ENCODE measurements around the gene PPP1R2C.
A peak's percentile ranks its signal among the peaks of the same experiment; 100 is the strongest.

The PPP1R2C gene

DNA sequence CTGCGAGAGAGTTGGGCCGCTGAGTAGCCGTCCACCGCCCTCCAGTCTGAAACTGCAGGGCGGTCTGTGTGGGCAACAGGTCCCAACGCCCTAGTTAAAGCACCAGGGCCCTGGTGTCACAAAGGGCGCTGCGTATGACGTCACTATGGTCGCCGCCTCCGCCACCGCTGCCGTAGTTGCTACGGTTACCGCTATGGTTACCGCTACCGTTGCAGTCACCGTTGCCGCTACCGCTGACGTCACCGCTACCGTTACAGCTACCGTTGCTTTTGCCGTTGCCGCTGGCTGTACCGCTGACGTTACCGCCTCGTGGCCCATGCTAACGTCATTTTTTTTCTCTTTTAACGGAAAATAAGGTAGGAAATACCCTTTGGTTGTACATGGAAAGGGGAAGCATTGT is at the start of gene PPP1R2C:
TSS of gene PPP1R2C (minus strand) at position 68 of the 400 bp plus-strand sequence. CDS start 84 bp downstream, outside the sequence.
- DNase-seq (ENCODE audit: low read depth, low spot score) = no peak

DNA sequence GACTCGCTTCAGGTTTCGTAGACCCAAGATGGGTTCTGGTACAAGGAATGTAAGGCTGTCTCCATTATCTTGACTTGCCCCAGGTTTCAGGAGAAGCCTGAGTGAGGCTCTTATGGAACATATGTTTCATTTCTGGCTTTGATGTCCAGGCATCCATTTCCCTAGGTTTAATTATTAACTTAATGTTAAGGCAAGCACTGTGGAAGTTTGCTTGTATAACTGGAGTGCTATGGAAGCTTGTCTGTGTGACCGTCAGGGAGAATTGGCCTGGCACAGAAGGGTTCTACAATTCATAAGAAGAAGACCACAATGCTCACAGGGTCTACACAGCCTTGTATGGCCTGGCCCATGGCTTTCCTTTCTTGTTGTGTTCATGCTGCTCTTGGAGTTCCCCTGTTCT is 47.2 kb upstream of the PPP1R2C start:
- no peak for DNase-seq (ENCODE audit: low read depth, low spot score)

DNA sequence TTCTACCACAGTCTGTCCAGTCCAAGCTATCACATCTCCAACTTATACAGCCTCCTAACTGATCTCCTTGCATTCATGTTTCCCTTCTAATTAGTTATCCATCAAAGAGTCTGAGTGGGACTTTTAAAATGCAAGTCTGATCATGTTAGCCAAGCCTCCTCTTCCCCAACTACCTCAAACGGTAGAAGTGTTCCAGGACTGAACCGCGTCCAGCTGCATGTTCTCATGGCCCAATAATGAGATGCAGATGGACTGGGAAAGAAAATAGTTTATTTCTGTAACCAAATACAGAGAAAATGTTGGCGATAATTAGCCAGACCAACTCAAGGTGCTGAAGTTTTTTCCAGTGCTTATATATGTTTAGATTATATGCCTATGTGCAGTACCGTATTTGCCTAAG is 46.6 kb upstream of the PPP1R2C start:
- DNase-seq (ENCODE audit: low read depth, low spot score) = no peak

DNA sequence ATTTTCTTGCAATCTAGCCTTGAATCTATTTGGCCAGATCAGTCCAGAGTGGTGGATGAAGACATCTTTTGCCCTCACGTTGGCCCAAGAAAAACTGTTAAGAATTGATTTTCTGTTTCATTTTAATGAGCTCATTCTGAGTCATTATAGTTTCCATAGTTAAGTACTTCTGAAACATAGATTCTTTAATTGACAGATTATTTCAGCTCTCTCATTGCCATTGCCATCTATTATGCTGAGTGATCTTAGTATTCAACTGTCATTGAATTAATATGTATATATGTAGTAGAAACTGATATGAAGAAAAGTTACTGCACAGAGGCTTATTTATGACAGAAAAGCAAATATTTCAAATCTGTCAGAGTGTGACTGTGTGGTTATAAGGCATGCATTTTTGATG is 45.5 kb upstream of the PPP1R2C start:
- DNase-seq (ENCODE audit: low read depth, low spot score) = no peak

DNA sequence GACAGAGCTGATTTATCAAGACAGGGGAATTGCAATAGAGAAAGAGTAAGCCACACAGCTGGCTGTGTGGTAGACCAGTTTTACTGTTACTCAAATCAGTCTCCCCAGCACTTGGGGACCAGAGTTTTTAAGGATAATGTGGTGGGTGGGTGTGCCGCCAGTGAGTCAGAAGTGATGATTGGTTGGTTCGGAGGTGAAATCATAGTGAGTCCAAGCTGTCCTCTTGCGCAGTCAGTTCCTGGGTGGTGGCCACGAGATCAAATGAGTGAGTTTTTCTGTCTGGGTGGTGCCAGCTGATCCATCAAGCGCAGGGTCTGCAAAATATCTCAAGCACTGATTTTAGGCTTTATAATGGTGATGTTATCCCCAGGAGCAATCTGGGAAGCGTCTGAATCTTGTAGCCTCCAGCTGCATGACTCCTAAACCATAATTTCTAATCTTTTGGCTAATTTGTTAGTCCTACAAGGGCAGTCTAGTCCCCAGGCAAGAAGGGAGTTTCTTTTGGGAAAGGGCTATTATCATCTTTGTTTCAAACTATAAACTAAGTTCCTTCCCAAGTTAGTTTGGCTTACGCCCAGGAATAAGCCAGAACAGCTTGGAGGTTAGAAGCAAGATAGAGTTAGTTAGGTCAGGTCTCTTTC is 44.0 kb upstream of the PPP1R2C start:
- no peak for DNase-seq (ENCODE audit: low read depth, low spot score)

DNA sequence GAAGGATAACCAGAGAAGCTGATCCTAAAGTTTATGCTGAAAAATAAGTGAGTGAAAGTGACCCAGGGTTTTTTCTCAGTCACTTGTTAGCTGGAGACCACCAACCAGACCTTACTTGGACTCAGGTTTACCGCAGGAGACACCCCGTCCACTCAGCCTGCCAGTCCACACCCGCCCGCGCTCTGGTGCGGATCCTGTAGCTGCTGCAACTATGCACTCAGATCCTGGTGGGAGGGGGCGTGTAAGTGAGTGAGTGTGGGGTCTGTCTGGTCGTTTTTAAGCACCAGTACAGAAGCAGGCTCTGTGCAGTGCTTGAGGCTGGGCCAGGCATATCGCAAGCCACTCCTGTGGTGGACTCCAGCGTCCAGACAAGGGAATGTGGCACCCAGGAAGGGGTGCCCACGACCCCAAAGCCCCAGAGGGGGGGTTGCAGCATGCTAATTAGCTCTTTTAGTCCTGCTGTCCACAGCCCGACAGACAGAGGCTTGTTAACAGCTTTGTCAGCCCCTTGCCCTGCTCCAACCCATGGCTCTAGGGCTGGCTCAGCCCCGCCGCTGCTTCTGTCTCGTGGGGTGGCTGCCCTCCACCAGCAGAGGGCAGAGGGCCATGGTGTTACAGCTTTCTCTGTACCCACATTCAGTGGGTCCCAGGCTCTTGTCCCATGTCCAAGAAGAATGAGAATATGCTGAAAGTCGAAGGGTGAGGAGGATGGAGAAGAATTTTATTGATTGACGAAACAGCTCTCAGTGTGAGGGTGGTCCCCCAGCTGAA is 40.4 kb upstream of the PPP1R2C start:
- no peak for DNase-seq (ENCODE audit: low read depth, low spot score)

DNA sequence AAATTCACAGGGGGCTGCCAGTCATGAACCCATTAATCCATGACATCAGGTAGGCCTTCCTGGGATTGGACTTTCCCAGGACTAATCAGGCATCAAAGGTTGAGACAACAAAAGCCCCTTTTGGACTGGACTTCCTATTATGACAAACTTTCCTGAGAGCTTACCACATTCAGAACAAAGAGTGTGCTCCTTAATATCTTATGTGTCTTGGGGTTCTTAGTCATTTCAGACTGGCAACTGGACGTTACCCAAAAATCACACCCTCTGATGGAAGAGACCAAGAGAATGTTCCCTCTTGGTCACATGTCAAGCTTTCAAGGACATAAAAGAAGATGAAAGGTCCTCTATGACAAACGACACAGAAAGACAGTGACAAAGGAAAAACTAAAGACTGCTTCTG is 31.6 kb upstream of the PPP1R2C start:
- DNase-seq (ENCODE audit: low read depth, low spot score) = no peak

DNA sequence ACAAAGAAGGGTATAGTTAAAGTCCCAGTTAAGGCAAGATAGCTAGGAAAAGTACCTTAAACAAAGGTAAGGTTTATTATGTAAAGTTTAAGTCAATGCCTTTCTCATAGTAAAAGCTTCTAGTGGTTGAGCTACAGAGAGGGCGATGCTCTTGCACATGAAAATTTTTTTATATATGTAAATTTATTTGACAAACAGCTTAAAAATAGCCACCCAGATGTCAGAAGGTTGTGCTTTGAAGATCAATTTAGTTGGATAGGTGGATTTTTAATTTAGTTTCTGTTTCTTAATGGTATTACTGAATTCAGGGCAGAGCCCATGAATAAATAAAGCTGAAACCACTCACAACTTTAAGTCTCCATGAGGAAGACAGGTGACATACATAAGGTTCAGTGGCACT is 29.4 kb upstream of the PPP1R2C start:
- no peak for DNase-seq (ENCODE audit: low read depth, low spot score)

DNA sequence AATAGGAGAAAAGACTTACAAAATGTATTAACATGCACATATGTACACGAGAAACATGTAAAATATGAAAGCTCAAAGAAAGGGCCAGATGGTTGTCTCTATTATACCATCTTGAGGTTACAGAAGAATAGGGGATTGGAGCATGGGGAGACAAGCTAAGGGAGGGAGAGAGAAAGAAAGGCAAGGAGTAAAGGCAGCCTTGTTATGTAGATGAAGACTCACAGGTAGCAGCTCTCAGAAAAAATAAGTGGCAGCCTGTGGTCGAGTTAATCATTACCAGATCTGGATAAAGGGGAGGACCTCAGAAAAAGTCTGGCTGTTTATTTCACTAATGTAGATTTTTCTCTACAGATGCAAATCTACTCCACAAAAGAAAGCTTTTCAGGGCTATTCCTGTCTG is 26.6 kb upstream of the PPP1R2C start:
- DNase-seq (ENCODE audit: low read depth, low spot score) = peak; percentile 64

DNA sequence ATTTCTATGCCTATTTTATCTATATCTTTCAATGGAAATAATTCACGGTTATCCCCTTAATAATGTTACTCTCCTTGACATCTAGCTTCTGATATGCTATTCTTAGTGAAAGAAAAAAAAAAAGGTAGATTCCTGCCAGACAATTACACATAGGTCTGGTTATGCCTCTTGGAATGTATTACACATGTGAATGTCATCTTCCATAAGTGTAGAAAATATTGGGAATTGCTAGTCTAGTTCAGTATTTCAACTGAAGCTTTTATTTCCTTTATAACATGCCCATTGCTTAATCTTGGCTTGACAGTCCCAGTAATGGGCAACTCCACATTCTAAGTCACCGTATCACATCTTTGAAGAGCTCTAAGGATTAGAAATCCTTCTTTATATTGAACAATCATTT is 25.4 kb upstream of the PPP1R2C start:
- DNase-seq (ENCODE audit: low read depth, low spot score) = no peak

DNA sequence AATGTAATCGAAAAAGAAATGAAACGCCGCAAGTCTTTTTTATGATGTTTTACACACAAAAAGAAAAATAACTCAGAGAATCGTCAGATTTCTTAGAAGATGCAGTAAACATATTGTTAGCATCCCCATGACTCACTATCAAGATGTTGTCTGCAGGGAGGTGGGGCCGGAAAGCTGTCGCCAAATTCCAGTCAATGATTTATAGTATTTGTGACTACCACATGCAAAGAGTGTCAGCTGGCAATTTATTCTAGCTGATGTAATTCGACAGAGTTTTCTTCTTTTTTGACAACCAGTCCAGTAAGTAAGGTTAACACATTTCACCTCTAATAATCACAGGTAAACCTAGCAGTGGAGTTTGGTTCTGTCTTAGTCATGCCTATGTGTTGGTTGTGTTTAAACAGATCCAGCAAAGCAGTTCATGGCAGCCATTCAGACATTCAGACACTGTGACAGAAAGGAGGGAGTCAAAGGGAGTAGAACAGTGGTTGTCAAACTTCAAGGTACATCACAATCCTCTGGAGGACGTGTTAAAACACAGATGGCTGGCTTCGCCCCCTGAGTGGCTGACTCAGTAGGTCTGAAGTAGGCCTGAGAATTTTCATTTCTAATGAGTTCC is 19.8 kb upstream of the PPP1R2C start:
- no peak for DNase-seq (ENCODE audit: low read depth, low spot score)

DNA sequence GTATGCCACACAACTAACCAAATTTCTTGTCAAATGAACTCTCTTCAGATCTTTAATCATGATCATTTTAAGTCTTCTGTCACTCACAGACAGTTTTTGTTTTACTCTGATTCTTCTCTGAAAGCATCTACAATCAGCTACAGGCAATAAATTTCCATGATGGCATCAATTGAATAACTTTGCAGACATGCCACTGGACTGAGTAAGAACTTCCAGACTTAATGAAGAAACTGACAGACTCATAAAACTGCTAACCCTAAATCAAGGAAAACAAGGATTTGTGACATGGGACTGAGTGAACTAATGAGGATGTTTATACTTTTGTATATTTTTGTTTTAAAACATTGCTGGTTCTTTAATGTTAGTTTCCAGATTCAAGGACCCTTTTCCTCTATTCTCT is 5.5 kb upstream of the PPP1R2C start:
- no peak for DNase-seq (ENCODE audit: low read depth, low spot score)

DNA sequence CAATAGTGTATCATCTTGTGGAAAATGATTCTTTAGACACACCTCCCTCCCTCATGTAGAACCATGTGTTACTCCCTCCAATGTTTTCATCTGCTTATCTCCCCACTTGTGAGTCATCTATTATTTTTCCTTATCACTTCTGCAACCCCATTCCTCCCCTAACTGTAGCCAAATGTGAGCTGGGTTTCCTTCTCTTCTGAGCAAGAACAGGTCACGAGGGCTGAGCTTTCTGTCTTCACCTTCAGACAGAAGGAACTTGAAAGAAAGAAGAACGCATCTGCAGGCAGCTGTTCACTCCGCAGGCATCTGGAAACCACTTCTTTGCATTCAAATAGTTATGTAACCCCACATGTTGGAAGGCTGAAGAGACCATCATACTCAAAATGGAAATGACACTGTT is 1.8 kb downstream of the PPP1R2C start:
- no peak for DNase-seq (ENCODE audit: low read depth, low spot score)

DNA sequence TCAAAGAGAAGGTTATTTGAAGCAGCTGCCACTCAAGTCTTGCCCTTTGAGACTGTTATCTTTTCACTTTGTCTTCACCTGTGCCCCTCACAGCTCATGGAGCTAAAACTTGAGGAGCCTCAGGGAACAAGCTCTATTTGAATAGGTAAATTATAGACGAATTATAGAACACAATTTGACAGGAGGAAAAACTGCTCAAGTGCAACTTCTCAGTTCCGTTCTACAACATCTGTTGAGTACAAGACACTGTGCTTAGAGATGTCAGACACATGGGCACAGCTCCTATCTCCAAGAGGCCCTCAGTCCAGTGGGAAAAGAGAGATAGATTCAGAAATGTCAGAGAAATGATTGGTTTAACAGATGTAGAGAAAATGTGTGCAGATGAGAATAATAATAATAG is 5.1 kb downstream of the PPP1R2C start:
- DNase-seq (ENCODE audit: low read depth, low spot score) = no peak

DNA sequence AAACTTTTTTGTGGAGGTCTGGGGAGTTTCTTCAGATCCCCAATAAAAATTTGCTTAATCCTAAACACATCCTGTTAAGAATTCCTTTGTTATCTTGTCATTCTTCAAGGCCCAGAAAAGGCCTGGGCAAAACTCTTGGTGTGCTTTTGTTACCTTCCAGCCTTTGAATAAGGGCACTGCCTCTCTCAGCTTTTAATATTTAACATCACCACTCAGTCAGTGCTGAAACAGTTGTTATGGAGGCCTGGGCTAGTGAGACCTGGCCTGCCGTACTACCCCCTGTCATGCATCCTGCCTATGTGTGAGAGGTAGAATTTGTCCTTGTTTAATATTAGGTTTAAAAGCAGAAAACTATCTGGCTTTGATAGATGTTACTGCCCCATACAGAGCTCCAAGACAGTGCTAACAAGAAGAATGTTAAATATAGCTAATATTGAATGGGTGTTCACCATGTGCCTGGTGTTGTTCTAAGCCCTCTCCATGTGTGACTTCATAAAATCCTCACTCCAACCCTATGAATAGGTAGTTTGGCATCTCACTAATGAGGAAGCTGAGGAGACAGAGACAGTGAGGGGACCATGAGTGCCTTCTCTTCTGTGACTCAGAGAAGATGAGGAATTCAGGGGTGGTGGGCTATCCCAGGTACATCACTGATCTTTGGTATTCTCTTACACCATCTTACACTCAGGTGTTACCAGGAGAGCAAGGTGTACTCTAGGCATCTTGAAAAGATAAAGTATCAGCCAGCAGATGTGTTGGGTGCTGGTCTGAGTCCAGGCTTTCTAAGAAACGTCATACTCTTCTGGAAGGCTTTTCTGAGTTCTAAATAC is 6.2 kb downstream of the PPP1R2C start:
- no peak for DNase-seq (ENCODE audit: low read depth, low spot score)

DNA sequence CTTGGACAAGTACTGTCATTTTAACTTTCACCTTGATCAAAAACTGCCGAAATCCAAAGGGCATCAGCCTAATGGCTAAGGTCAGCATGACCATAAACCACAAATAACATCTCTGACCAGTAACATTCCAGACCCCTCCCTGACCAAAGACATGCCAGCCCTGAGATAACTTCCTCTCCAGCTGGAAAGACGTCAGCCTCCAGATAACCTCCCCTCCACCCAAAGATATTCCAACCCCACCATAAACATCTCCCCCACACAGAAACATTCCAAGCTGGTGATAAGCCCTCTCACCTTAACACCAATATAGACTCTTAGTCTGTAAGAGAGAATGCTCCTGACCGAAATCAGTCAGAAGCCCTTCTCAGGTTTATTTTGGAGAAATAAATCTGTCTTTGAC is 7.4 kb downstream of the PPP1R2C start:
- DNase-seq (ENCODE audit: low read depth, low spot score) = no peak

DNA sequence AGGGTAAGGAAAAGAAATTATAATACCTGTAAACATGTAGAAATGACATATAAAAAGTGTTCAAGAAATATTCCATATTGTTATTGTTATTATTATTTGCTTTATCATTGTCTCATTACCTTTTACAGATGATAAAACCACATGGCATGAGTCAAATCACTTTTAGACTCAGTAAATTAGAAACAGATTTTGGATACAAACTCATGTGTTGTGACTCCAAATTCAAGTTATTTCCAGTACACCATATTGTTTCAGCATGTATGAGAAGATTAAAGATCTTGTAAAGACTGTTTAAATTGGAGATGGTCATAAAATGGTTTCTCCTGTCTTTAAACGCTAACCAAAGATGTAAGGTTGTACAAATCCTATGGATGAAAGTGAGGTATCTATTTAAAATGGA is 18.1 kb downstream of the PPP1R2C start:
- no peak for DNase-seq (ENCODE audit: low read depth, low spot score)

DNA sequence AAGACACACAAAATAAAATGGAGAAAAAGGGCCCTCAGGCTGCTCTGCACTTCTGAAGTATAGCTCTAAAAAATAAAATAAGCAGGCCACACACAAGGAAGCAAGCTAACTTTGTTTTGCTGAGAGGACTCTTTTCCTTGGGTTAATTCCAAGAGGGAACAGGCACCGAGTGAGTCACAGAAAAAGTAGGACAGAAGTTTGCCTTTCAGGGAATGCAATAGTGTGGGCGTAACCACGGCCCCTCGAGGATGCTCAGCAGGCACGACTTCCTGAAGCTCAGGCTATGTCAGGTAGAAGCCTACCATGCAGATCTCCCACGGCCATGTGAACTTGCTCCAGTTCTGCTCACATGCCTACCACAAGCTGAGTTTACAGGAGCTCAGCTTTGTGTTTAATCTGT is 22.1 kb downstream of the PPP1R2C start:
- DNase-seq (ENCODE audit: low read depth, low spot score) = no peak

DNA sequence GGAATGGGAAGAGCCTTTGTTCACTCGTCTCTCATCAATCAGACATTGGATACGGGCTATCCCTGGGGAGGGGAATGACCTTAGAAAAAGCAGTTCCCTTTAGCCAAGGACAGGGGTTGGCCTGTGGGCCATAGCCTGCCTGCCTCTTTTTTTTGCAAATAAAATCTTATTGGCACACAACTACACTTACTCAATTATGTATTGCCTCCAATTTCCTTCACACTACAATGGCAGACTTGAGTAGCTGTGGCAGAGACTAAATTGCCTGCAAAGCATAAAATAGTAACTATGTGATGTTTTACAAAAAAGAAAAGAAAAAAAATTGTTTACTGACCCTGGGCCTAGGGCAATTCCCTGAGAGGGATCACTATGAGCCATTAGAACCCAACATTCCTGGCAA is 23.4 kb downstream of the PPP1R2C start:
- no peak for DNase-seq (ENCODE audit: low read depth, low spot score)

DNA sequence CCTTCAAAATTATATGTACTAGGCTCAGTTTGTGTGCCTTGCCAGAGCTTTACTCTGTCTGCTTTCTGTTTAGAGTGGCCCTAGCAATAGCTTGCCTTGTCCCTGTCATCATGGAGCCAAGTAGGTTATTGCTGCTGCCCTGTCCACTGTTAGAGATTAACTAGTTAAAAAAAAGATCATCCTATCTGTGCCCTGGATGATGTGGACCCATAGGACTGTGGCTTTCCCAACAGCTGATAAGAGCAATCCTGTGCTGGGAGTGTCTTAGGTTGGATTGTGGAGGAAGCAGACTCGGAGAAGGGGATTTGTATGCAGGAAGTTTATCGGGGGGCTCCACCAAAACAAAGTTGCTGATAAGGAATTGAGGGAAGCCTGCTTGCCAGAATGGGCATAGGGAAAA is 23.8 kb downstream of the PPP1R2C start:
- DNase-seq (ENCODE audit: low read depth, low spot score) = no peak

DNA sequence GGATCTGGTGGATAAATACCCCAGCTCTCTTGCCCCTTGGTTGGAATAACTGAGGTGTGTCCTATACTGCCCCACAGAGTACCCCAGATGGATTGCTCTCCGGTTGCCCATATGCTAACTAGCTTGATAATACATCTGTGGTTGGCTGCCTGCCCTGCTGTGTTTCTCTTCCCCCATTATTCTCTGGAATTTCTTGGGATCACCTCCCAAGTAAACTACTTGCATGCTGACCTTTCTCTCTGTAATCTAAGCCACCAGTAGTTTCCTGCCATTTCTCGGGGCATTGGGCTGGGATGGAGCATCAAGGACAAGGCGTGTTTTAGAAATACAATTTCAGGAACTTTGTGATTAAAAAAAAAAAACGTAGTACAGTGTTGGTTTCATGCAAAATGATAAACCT is 25.2 kb downstream of the PPP1R2C start:
- no peak for DNase-seq (ENCODE audit: low read depth, low spot score)

DNA sequence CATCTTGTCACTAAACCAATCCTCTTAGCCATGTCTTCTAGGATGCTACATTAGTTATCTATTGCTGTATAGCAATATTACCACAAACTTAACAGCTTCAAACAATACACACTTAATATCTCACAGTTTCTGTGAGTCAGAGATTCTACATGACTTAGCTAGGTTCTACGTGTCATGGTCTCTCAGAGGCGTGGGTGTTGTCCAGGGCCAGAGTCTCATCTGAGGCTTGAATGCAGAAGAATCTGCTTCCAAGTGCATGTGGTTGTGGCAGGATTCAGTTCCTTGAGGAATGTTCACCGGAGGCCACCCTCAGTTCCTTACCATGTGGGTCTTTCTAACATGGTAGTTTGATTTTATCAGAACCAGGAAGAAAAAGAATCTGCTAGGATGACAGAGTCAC is 26.4 kb downstream of the PPP1R2C start:
- no peak for DNase-seq (ENCODE audit: low read depth, low spot score)
